GM23338 (cell line): ENCODE measurements around the gene HCN2. TPM values are rescaled to one million over a fixed set of nuclear protein-coding genes. Genes with fewer than 3 reads are reported as not detected.

ENCODE experiments used
- ATAC-seq: fragments of 200-7000 bp; cut with Tn5 transposase; 3 replicates; pipeline ENCODE4 v1.9.1; 2020
- DNase-seq: peaks from one replicate; pipeline ENCODE4 v3.0.0-alpha.2; 2015; ENCODE audit warnings: low spot score
- H2AFZ ChIP-seq: fragments of 200-600 bp; sonication (generic); 2 replicates; pipeline ENCODE4 v1.8.0; 2016; ENCODE audit warnings: antibody characterized with exemption, mild to moderate bottlenecking, moderate library complexity
- H3F3A ChIP-seq: fragments of 200-600 bp; sonication (generic); replicated peaks from 2 replicates; pipeline ENCODE4 v1.8.0; 2017; ENCODE audit warnings: antibody characterized with exemption, mixed run types, low read depth
- H3K27ac ChIP-seq: fragments of 200-600 bp; sonication (generic); 2 replicates; pipeline ENCODE4 v1.6.1; 2016; ENCODE audit warnings: low read depth
- H3K27me3 ChIP-seq: fragments of 200-600 bp; sonication (generic); 2 replicates; pipeline ENCODE4 v1.8.0; 2016; ENCODE audit warnings: mild to moderate bottlenecking, mixed run types, moderate library complexity; ENCODE audit not compliant: insufficient read depth
- H3K36me3 ChIP-seq: fragments of 200-600 bp; sonication (generic); 2 replicates; pipeline ENCODE4 v1.8.0; 2016; ENCODE audit warnings: mild to moderate bottlenecking; ENCODE audit not compliant: insufficient read depth
- H3K4me1 ChIP-seq: fragments of 200-600 bp; sonication (generic); 2 replicates; pipeline ENCODE4 v1.8.0; 2016; ENCODE audit warnings: mild to moderate bottlenecking, moderate library complexity; ENCODE audit not compliant: insufficient read depth
- H3K4me2 ChIP-seq: fragments of 200-600 bp; sonication (generic); 2 replicates; pipeline ENCODE4 v1.7.1; 2017; ENCODE audit warnings: mixed run types
- H3K4me3 ChIP-seq: fragments of 200-600 bp; sonication (generic); 2 replicates; pipeline ENCODE4 v1.6.1; 2016; ENCODE audit warnings: mixed run types
- H3K79me2 ChIP-seq: fragments of 200-600 bp; sonication (generic); replicated peaks from 2 replicates; pipeline ENCODE4 v1.8.0; 2017; ENCODE audit warnings: mild to moderate bottlenecking; ENCODE audit not compliant: insufficient read depth
- H3K9me2 ChIP-seq: fragments of 200-600 bp; sonication (generic); 2 replicates; pipeline ENCODE4 v1.8.0; 2017; ENCODE audit not compliant: insufficient read depth
- H4K20me1 ChIP-seq: fragments of 200-600 bp; sonication (generic); replicated peaks from 2 replicates; pipeline ENCODE4 v1.8.0; 2017; ENCODE audit warnings: mild to moderate bottlenecking; ENCODE audit not compliant: insufficient read depth
- H3K27ac Mint-ChIP-seq: 2 replicates; pipeline ENCODE4 v1.8.0; 2020; ENCODE audit warnings: inconsistent platforms, mild to moderate bottlenecking, moderate library complexity, mixed read lengths
- H3K27me3 Mint-ChIP-seq: 3 replicates; pipeline ENCODE4 v1.8.0; 2022; ENCODE audit warnings: low read depth, mild to moderate bottlenecking, moderate library complexity, mixed read lengths, inconsistent platforms; ENCODE audit not compliant: insufficient read depth, poor library complexity
- H3K36me3 Mint-ChIP-seq: 3 replicates; pipeline ENCODE4 v1.8.0; 2021; ENCODE audit warnings: low read depth, mild to moderate bottlenecking, inconsistent platforms, moderate library complexity, mixed read lengths
- H3K4me1 Mint-ChIP-seq: 3 replicates; pipeline ENCODE4 v1.8.0; 2020; ENCODE audit warnings: mild to moderate bottlenecking, inconsistent platforms, mixed read lengths
- H3K4me3 Mint-ChIP-seq: 3 replicates; pipeline ENCODE4 v1.8.0; 2021; ENCODE audit warnings: moderate library complexity, mild to moderate bottlenecking, inconsistent platforms, mixed read lengths
- H3K9me3 Mint-ChIP-seq: 3 replicates; pipeline ENCODE4 v1.8.0; 2020; ENCODE audit warnings: moderate library complexity, mild to moderate bottlenecking, inconsistent platforms, mixed read lengths
- CREB1 ChIP-seq: fragments of 250-450 bp; sonication (Bioruptor Pico); IDR thresholded peaks from 2 replicates; pipeline ENCODE4 v1.5.0; 2020; ENCODE audit warnings: low read depth, mild to moderate bottlenecking, moderate library complexity
- EZH2 ChIP-seq: fragments of 200-600 bp; sonication (generic); IDR thresholded peaks from one replicate; pipeline ENCODE4 v1.8.0; 2017; ENCODE audit warnings: antibody characterized with exemption, mild to moderate bottlenecking, low read depth; ENCODE audit not compliant: unreplicated experiment
- EZH2phosphoT487 ChIP-seq: fragments of 200-600 bp; sonication (generic); IDR thresholded peaks from one replicate; pipeline ENCODE4 v1.8.1; 2018; ENCODE audit warnings: antibody characterized with exemption; ENCODE audit not compliant: unreplicated experiment
- JUNB ChIP-seq: IDR thresholded peaks from one replicate; pipeline ENCODE4 v1.6.1; 2016; ENCODE audit warnings: antibody characterized with exemption; ENCODE audit not compliant: unreplicated experiment
- NANOG ChIP-seq: IDR thresholded peaks from 2 replicates; pipeline ENCODE4 v1.6.1; 2016; ENCODE audit warnings: antibody characterized with exemption, borderline replicate concordance
- STAT1 ChIP-seq: IDR thresholded peaks from one replicate; pipeline ENCODE4 v1.6.1; 2016; ENCODE audit warnings: antibody characterized with exemption; ENCODE audit not compliant: unreplicated experiment
- ZNF114 ChIP-seq: fragments of 250-450 bp; sonication (Bioruptor Pico); IDR thresholded peaks from 2 replicates; pipeline ENCODE4 v1.5.0; 2020; ENCODE audit warnings: mild to moderate bottlenecking, moderate library complexity
- ZNF331 ChIP-seq: fragments of 250-450 bp; sonication (Bioruptor Pico); IDR thresholded peaks from 2 replicates; pipeline ENCODE4 v1.5.0; 2020; ENCODE audit warnings: low read depth, mild to moderate bottlenecking, moderate library complexity
- polyA plus RNA-seq: library from polyadenylated mRNA; unstranded; fragments of >200 nt; fragmentation: Nextera tagmentation; extraction: Ambion mirVana; gene quantifications from 2 replicates; pipeline ENCODE4 v1.2.1, GENCODE V29; 2016
- total RNA-seq: library from RNA; depleted of rRNA; stranded (reverse); fragments of >200 nt; shearing (Covaris generic); gene quantifications from 2 replicates; pipeline ENCODE4 v1.2.3, GENCODE V29; 2014
- TF ChIP-seq, protein P1 (sequence below), 2 experiments: fragments of 200-600 bp in 1 of 2; sonication (generic) in 1 of 2; conservative IDR thresholded peaks; 2 replicates each; pipeline versions ENCODE4 v1.5.1 to v1.6.1; 2016 to 2017; ENCODE audit warnings: antibody characterized with exemption in 2 of 2, low read depth in 2 of 2, mild to moderate bottlenecking in 2 of 2, moderate library complexity in 1 of 2
- TF ChIP-seq, protein P2 (sequence below): IDR thresholded peaks from one replicate; pipeline ENCODE4 v1.6.1; 2018; ENCODE audit warnings: antibody characterized with exemption; ENCODE audit not compliant: unreplicated experiment

The HCN2 gene
- total and polyA plus RNA-seq, 2 experiments from 2014 or later: 0.06 to 2.9 TPM

DNA sequence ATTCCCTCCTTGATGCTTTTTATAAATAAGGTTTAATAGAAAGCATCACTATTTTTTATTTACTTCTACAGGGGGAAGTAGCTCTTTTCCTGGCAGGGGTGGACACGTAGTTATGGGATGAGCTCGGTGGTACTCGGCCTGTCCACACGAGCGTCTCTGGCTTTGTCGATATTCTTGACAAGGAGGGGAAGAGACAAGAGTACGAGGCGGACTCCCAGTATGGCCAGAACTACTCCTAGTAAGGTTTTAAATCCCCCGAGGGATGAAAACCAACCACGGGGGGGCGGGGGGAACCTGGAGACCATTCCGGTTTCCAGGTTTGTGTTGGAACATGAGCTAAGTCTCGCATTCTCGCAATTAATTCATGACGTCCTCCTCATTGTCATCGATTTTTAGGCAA, 22.8 kb upstream of the HCN2 start:
- peaks cover 17% of the 10 kb centered on the region for H3K4me1 Mint-ChIP-seq
- no peaks in the 10 kb centered on the region for H3K9me2 ChIP-seq
- H3K4me3 ChIP-seq: no peak overlapping the region
- ATAC-seq: no peak
- H3K79me2 ChIP-seq: no peaks in the 10 kb centered on the region
- no peak overlapping the region for H3K4me2 ChIP-seq
- no peaks in the 10 kb centered on the region for H4K20me1 ChIP-seq
- H3K36me3 ChIP-seq: no peaks in the 10 kb centered on the region
- no peaks in the 10 kb centered on the region for H3K27me3 ChIP-seq
- peaks cover 11% of the 10 kb centered on the region for H3F3A ChIP-seq
- peaks cover 45% of the 10 kb centered on the region for H3K36me3 Mint-ChIP-seq
- no peak overlapping the region for H2AFZ ChIP-seq
- no peak overlapping the region for H3K27ac Mint-ChIP-seq
- H3K27me3 Mint-ChIP-seq: peaks cover 24% of the 10 kb centered on the region
- no peak overlapping the region for H3K27ac ChIP-seq
- peaks cover 39% of the 10 kb centered on the region for H3K9me3 Mint-ChIP-seq
- TF ChIP-seq, protein P1, sequence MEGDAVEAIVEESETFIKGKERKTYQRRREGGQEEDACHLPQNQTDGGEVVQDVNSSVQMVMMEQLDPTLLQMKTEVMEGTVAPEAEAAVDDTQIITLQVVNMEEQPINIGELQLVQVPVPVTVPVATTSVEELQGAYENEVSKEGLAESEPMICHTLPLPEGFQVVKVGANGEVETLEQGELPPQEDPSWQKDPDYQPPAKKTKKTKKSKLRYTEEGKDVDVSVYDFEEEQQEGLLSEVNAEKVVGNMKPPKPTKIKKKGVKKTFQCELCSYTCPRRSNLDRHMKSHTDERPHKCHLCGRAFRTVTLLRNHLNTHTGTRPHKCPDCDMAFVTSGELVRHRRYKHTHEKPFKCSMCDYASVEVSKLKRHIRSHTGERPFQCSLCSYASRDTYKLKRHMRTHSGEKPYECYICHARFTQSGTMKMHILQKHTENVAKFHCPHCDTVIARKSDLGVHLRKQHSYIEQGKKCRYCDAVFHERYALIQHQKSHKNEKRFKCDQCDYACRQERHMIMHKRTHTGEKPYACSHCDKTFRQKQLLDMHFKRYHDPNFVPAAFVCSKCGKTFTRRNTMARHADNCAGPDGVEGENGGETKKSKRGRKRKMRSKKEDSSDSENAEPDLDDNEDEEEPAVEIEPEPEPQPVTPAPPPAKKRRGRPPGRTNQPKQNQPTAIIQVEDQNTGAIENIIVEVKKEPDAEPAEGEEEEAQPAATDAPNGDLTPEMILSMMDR (conservative IDR thresholded peaks at IDR 0.05; ENCODE audit: low read depth in 2 of 2): no peak
- TF ChIP-seq EZH2: no peak
- no peak for TF ChIP-seq ZNF114 (CRISPR knock-in tag)
- TF ChIP-seq NANOG: no peak
- TF ChIP-seq EZH2phosphoT487: no peak
- TF ChIP-seq ZNF331 (CRISPR knock-in tag): no peak
- no peak for TF ChIP-seq JUNB
- H3K4me1 ChIP-seq: no peaks in the 10 kb centered on the region
- DNase-seq: no peak
- H3K4me3 Mint-ChIP-seq: no peak overlapping the region

DNA sequence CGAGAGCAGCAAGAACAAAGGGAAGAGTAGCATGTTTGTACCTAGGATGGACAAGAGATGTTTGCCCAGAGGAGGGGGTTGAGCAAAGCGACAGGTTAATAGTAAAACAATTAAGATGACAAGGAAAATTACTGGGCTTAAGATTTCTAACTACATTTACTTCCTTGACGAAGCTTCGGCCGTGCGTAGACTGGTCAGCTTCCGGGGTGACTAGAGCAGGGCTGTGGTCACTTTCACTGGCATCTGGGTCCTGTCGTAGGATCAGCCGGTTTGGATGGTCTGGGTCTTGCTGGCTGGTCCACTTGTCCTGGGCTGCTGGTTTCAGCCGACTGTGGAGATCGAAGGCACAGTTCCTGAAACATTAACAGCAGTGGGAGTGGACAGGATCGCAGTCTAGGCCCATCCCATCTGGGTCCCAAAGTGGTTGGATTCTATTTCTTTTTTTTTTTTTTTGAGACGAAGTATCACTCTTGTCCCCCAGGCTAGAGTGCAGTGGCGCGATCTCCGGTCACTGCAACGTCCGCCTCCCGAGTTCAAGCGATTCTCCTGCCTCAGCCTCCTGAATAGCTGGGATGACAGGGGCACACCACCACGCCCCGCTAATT, 22.3 kb upstream of the HCN2 start:
- Mint-ChIP-seq H3K27ac (no peak overlapping the region), H3K4me3 (no peak overlapping the region), H3K27me3 (peaks cover 21% of the 10 kb centered on the region), H3K4me1 (peaks cover 13% of the 10 kb centered on the region), H3K36me3 (peaks cover 41% of the 10 kb centered on the region), H3K9me3 (peaks cover 34% of the 10 kb centered on the region)
- Histone ChIP-seq H2AFZ (no peak overlapping the region), H3K79me2 (no peaks in the 10 kb centered on the region; the same call in 1 of the 2 replicates), H4K20me1 (no peaks in the 10 kb centered on the region), H3F3A (peaks cover 11% of the 10 kb centered on the region), H3K27ac (no peak overlapping the region), H3K4me1 (no peaks in the 10 kb centered on the region), H3K4me2 (no peak overlapping the region), H3K4me3 (no peak overlapping the region), H3K36me3 (no peaks in the 10 kb centered on the region), H3K9me2 (no peaks in the 10 kb centered on the region), H3K27me3 (no peaks in the 10 kb centered on the region)
- ATAC-seq: no peak
- DNase-seq: peak; percentile 0
- TF ChIP-seq CREB1 (no peak), ZNF114 (CRISPR knock-in tag) (no peak), STAT1 (no peak), ZNF331 (CRISPR knock-in tag) (no peak), EZH2 (no peak), JUNB (no peak)
- TF ChIP-seq, protein P2, sequence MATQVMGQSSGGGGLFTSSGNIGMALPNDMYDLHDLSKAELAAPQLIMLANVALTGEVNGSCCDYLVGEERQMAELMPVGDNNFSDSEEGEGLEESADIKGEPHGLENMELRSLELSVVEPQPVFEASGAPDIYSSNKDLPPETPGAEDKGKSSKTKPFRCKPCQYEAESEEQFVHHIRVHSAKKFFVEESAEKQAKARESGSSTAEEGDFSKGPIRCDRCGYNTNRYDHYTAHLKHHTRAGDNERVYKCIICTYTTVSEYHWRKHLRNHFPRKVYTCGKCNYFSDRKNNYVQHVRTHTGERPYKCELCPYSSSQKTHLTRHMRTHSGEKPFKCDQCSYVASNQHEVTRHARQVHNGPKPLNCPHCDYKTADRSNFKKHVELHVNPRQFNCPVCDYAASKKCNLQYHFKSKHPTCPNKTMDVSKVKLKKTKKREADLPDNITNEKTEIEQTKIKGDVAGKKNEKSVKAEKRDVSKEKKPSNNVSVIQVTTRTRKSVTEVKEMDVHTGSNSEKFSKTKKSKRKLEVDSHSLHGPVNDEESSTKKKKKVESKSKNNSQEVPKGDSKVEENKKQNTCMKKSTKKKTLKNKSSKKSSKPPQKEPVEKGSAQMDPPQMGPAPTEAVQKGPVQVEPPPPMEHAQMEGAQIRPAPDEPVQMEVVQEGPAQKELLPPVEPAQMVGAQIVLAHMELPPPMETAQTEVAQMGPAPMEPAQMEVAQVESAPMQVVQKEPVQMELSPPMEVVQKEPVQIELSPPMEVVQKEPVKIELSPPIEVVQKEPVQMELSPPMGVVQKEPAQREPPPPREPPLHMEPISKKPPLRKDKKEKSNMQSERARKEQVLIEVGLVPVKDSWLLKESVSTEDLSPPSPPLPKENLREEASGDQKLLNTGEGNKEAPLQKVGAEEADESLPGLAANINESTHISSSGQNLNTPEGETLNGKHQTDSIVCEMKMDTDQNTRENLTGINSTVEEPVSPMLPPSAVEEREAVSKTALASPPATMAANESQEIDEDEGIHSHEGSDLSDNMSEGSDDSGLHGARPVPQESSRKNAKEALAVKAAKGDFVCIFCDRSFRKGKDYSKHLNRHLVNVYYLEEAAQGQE: no peak
